ENCODE data around the gene IFNLR1.

Gene IFNLR1

DNA sequence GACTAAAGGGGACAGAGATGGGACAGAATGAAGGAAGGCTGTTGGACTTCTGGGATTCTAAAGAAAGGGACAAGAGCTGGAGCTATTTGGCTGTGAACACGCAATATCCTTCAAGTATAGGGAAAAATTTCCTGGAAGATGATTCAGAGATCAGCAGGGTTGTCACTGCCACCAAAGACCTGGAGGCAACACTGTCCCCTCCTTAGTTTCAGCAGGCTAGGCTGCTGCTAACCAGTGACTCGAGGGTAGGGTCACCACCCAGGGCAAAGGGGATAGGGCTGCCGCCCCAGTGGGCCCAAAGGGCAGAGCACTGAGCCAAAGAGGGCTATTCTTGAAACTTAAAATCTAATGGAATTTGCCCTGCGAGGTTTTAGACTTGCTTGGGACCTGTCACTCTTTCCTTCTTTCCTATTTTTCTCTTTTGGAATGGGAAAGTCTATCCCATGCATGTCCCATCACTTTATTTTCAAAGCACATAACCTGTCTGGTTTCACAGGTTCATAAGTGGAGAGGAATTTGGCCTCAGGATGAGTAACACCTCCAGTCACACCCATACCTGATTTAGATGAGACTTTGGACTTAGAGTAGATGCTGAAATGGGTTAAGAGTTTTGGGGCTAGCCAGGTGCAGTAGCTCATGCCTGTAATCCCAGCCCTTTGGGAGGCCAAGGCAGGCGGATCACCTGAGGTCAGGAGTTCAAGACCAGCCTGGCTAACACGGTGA, 11.9 kb downstream of the IFNLR1 start:
- DNase-seq, result no peak

DNA sequence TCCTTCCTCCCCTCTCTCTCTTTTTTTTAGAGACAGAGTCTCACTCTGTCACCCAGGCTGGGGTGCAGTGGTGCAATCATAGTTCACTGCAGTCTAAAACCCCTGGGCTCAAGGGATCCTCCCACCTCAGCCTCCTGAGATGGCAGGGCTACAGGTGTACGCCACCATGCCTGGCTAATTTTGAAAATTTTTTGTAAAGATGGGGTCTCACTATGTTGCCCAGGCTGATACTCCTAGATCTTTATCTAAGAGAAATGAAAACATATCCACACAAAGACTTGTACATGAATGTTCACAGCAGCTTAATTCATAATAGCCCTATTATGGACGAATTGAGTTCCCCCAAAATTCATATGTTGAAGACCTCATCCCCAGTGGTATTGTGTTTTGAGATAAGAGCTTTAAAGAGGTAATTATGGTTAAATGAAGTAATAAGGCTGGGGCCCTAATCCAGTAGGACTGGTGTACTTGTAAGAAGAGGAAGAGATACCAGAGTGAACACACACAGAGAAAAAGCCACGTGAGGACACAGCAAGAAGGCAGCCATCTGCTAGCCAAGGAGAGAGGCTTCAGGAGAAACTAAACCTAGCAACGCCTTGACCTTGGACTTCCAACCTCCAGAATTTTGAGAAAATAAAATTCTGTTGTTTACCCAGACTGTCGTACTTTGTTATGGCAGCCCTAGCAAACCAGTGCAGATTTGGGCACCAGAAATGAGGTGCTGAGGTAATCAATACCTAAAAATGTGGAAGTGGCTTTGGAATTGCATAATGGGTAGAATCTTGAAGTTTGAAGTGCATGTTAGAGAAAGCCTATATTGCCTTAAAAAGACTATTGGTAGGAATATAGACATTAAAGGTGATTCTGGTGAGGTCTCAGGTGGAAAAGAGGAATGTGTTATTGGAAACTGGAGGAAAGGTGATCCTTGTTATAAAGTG, 13.2 kb downstream of the IFNLR1 start:
- DNase-seq, result no peak

DNA sequence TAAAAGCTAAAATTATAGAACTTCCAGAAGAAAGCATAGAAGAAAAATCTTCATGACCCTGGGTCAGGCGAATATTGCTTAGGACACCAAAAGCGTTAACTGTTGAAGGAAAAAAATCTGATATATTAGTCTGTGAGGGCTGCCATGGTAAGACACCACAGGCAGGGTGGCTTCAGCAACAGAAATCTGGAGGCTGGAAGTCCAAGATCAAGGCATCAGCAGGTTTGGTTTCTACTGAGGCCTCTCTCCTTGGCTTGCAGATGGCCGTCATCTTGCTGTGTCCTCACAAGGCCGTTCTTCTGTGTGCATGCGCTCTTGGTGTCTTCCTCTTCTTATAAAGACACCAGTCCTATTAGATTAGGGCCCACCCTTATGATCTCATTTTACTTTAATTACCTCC, 14.5 kb downstream of the IFNLR1 start:
- no peak for DNase-seq

DNA sequence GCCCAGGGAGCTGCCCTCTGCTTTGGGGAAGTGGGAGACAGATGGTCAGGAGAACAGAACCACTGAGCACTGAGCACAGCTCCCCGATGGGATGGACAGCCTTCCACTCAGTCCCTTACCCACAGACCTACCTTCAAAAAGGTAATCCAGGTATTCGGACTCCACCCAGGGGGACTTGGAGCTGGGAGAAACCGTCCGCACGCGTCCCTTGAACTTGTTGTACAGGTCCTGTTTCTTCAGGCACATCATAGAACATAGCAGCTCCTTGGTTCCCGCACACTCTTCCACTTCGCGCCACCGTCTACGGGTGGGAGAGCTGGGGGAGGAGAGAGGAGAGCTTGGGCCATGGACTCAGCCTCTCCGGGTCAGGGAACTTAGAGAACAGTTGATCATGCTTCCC, 17.8 kb downstream of the IFNLR1 start:
- DNase-seq, result no peak

DNA sequence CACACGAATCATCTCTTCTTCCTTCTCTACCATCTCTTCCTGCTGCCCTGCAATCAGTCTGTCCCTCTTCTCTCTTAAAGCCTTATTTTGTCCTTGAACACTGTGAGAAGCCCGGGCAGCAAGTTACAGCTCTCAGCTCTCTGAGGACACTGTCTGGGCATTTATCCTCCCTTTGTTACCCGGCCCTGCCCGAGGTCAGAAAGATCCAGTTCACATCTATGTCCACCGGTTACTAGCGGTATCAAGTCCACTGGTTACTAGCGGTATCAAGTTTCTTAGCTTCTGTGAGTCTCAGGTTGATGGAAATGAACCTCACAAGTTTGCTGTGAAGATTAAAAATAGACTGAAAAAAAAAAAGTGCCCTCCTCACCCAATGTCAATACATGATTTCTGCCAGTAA, 18.8 kb downstream of the IFNLR1 start:
- DNase-seq, result no peak

DNA sequence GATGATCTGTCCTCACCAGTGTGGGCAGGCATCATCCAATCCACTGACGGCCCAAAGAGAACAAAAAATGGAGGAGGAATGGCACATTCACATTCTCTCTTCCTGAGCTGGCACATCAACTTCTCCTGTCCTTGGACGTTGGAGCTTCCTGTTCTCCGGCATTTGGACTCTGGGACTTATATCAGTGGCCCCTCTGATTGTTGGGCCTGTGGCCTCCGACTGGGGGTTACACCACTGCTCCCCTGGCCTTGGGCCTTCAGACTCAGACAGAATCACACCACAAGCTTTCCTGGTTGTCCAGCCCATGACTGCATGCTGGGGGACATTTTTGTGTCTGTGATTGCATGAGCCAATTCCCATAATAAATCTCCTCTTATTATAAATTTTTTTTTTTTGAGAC, 20.1 kb downstream of the IFNLR1 start:
- no peak for DNase-seq

DNA sequence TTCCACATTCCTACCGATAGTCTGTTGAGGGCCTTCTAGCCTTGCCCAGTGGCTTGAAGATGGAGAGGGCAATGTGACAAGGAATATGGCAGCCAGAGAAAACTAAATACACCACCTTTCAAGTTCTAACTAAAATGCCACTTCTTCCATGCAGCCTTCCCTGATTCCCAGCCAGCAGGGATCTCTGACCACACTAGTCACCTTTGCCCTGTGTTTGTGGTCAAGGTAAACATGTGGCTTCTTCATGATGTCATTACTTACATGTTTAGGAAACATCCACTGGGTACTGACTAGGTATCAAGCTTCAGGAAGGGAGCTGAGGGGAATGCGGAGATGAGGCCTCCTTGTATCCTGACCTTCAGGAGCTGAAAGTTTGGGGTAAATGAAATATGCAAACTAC, 21.6 kb downstream of the IFNLR1 start:
- no peak for DNase-seq

DNA sequence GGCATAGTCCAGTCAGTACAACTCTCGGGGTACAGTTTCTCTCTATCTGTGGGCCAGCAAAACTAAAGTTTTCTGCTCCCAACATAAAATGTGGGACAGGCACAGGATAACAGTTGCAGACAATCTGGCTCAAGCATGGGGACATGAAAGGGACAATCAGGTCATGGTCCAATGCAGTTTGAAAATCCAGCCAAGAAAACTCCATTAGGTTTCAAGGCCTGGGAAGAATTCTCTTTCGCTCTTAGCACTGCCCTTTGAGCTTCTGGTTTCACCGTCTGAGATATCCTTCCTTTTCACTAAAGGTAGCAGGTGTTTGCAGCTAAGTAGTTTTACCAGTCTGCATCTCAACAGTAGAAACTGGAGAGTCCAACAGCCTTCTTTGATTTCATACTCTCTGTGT, 23.1 kb downstream of the IFNLR1 start:
- no peak for DNase-seq

DNA sequence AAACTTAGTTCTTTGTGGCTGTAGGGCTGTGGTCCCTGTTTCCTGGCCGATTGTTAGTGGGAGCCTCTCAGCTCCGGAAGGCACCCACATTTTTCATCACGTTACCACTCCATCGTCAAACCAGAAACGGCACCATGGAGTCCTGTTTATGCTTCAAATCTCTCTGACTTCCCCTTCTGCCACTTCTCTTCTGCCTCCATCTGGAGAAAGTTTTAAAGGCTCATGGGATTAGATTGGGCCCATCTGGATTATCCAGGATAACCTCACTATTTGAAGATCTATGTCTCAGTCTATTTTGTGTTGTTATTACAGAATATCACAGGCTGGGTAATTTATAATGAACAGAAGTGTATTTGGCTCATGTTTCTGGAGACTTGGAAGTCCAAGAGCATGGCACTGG, 24.9 kb downstream of the IFNLR1 start:
- DNase-seq, result no peak

DNA sequence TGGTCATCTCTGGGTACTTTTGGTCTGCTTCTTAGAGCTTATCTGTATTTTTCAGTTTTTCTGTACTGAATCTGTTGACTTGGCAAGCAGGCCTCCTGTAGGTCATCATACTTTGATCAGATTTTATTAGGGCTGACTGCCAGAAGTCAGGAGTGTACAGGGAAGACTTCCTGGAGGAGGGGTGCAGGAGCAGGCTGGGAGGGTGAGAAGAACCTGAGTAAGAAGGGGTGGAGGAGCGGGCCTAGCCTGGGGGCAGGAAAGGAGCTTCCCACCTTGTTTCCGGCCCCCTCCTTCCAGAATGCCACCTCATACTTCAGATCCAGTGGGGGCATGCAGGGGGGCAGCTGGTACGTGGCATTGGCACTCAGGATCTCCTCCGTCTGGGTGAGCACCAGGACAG, 25.8 kb downstream of the IFNLR1 start:
- DNase-seq, result no peak

DNA sequence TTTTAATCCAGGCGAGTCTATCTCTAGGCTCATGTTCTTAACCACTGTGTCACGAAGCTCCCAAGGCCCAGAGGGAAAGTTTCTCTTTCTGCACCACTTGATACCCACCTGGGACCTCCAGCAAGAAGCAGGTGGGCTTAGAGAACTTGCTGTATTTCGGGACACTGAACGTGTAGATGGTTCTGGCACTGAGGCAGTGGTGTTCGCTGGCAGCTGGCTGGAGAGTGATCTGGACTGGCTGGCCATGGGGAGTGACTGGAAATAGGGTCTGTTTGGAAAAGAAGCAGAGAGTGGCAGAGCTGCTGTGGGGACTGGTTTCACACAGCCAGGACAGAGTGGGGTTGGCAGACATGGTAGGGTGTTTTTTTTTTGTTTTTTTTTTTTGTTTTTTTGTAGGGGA, 27.7 kb downstream of the IFNLR1 start:
- no peak for DNase-seq

DNA sequence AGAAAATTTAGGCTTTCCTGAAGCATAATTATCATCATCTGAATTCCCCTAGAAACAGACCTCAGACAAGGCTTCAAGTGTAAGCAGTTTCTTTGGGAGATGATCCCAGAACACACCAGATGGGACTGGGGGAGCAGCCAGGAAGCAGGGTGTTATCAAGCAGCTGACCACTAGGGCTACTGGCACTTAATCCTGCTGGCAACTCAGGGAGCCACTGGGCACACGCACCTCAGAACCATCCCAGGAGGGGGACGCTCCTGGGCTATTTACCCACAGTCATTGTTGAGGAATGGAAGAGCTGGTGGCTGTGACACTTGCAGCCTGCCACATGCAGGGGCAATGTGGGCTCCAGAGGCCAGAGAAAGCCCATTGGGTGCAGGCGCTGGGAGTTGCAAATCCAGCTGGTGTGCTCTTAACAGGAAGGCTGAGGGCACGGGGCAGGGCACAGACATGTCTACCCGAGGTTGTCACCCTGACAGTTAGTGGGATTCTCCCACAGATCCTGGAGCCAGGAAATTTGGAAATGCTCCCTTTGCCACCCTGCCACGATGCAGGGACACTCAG, 29.1 kb downstream of the IFNLR1 start:
- DNase-seq, result no peak

DNA sequence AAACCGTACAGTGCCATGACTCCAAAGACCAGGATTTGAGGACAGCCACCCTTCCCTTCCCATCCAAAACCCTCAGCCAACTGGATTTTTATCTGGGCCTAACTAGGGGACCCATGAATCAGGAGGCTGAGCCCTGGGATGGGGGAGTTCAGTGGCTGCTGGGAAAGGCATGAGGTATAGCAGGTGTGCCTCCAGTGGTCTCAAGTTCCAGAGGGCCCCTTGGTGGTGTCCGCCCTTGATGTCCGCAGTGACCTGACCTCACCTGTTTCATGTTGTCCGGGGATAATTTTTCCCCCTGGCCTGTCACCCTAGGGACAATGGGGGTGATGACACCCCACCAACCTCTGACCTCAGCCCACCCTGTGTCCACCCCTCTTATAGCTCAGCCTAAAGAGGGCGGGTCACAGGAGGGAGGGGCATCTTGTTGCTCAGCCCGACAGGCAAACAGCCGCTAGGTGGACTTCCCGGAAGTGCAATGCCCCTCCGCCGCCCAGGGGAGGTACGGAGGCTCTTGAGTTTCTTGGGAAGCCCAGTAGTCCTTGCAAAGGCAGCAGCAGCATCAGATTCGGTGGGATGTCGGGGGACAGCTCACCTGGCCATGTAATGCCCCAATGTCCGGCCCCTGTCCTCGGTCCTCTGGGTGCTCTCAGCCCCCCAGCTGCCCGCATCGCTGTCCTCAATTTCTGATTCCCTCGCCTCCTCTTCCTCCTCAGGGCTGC, 30.4 kb downstream of the IFNLR1 start:
- DNase-seq, result no peak

DNA sequence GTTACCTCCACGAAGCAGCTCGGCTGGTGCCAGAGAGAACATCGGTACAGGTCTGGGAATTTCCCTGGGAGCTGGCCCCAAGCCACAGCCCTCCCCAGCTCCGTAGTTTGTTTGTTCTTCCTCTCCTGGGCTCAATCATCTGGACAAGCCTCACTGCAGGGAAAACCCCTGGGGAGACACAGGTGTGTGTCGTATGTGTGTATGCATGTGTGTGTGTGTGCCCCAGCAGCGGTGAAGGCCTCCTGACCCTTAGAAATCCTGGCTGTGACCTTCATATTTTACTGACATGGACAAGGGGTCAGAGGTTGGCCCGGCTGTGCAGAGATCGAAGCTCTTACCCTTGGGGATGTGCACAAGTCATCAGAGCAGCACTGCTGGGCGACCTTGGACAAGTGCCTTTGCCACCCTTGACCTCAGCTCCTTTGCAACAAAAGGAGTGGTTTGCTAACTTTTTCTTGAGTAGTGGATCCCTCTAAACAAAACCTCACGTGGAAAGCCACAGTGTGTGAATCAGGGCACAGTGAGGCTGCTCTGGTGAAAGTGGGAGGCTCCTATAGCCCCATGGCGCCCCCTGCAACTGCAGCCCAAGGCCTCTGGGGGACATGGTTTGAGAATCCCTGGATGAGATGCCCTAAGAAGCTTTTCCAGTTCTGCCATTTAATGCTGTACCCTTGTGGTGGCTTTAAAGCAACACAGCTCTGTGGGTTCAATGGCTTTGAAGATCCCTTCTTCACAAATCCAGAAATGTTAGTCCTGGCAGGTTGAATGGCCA, 31.9 kb downstream of the IFNLR1 start:
- no peak for DNase-seq

DNA sequence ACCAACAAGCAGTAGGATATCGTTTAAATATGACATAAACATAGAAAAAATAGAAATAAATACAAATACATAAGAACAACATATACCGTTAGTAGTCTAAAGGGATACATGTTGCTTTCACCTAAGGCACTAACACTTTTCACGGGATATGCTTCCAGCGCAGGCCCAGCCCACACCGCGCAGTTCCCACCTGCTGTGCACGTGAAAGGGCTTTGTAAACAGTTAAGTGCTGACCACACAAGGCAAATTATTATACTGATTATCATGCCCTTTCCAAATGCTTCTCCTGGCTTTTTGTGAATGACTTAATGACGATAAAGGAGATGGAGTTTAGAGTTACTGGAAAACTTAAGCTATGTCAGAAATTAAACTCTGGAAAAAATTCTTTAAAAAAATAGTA, 32.9 kb downstream of the IFNLR1 start:
- DNase-seq, result no peak

DNA sequence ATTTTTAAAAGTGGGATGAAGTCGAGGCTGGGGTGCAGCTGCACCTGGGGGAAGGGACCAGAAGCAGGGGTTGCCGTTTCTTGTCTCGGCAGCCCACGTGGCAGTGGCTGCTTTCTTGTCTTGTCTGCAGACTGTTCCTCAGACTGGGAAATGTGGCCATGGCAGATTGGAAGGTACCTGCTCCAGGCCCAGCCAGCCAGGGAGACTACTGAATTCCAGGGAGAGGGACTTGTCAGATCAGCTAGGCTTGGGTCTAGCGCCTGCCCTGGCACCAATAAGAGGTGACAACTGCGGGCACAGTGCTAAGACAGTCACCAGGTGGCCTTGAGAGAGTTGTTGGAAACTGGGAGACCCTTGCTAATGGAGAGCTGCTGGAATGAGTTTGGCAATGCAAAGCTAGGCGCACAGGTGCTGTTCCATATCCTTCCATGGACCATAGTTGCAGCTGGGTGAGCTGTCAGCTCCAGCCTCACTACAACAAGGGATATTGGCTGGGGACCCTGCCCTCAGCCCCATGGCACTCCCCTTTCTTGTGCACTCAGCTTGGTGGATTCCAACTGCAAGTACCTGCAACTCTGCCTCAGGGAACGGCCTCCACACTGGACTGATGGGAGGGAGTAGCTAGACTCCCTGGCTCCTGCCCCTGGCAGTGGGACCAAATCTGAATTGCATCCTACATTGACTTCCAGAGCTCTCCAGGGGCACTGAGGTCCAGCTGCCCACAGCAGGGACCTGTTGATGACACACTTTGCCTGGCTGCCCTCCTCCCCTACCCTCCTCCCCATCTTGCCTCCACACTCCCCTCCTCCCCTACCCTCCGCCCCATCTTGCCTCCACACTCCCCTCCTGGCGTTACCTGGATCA, 34.2 kb downstream of the IFNLR1 start:
- DNase-seq, result no peak

DNA sequence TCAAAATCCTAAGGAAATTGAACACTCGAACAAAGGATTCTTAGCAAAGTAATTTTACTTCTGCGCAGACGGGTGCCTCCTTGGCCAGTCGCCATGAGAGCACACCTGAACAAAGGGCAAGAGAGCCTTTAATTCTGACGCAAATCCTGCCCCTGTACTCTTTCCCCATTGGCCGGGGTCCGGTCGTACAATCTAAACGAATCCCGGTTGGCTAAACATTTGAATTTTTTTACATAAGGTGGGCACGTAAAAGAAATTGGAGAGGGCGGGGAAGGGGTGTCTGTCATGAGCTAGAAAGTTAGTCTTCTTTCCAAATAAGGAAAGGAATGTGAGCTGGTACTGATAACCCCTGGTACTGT, 35.9 kb downstream of the IFNLR1 start:
- DNase-seq, result no peak

DNA sequence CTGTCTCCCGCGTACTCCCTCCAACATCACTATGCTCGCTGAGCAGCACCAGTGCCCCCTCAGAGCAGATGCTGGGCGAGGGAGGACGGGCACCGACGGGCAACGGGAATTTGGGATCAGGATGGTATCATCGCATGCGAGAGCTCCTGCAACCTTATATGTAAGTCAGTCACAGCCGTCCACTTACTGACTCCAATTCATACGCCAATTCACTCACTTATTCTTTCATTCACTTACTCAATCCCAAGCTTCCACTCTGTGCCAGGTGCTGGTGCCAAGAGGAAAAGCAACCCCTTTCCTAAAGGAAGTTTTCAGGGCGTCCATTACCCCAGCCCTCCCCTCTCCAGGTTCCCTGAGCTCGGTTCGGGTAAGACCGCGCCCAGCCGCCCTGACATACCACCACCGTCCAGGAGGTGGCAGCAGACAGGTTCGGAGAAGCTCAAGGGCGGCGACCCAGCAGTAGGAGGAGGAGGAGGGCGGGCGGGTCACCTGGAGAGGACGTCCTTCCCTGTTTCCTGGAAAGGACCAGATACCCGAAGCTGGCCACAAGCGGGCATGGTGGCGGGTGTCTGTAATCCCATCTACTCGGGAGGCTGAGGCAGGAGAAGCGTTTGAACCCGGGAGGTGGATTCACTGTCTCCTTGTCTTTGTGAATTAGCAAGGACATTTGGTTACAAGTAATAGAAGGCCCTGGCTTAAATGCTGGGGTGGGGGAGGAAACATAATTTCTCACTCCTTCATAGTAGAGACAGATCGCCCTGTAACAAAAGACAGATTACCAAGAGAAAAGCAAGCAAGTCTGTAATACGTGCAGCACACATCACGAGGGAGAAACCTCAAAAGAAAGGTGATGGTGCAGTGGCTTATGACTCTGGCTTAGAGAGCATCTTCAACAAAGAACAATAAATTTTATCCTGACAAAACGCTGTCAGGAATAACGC, 36.6 kb downstream of the IFNLR1 start:
- DNase-seq, result no peak

DNA sequence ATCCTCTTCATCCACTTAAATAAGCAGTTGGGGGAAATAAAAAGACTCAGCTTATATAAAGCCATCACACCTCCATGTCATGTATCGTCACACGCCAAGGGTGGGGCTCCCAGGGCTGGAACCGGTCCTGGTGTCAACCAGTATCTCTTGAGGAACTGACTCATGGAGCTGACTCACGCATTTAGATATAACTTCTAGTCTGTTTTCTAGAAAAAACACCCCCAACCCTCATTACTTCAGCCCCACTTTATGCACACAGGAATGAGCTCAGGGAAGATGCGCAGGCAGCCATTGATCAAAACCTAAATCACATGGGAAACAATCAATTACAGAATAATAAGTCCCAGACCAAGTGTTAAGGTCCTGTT, 37.2 kb downstream of the IFNLR1 start:
- no peak for DNase-seq

DNA sequence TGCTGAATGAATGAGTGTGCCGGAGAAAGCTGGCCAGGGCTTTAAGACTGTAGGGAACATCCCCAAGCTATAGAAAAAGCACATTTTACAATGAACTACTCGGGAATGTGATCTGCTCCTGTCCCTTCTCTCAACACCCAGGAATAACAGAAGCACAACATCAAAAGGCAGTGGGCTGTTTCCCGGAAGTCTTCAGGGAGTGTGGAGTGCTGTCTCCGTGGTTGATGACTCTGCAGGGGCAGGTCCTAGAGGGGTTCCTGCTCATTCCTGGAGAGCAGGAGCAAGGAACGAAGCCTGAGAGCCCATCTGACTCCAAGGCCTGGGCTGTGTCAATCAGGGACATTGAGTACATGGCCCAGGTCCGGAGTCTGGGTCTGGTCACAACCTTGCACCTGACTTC, 39.3 kb downstream of the IFNLR1 start:
- no peak for DNase-seq

DNA sequence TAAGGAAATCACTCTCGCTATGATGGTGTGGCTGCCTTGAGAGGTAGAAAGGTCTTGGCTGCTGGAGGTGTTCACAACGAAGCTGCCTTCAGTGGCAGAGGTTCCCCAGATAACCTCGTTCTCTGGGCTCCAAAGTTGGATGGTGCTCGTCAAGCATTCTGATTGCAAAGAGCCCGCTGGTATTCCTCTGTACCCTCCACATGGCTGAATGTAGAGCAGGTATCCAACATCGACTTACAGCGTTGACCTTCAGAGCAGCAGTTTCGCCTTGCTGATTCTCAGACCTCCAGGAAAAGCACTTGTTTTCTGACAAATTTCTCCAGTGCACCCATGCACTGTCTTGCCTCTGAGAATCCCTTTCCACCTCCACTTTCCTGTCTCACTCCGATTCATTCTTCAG, 39.9 kb downstream of the IFNLR1 start:
- DNase-seq, result no peak

Measured in amniotic stem cell (primary cell).